HEK293 (cell line): ENCODE data around the gene SEMA3D.

Experiments used
- CTCF ChIA-PET: fragments of 350-600 bp; formaldehyde crosslinking; extraction: SDS; loops from one replicate; lab custom pipeline; 2021; ENCODE audit warnings: antibody characterized with exemption; lab: Yijun Ruan, JAX
- POLR2A ChIA-PET: fragments of 300-600 bp; formaldehyde crosslinking; extraction: SDS; loops from one replicate; lab custom pipeline; 2020; ENCODE audit warnings: antibody characterized with exemption, inconsistent platforms; lab: Yijun Ruan, JAX
- H3K27ac ChIP-seq: fragments of 200-500 bp; sonication (Bioruptor generic); 2 replicates; pipeline ENCODE4 v1.5.1; 2014; ENCODE audit warnings: low read depth, low read length, control low read depth, inconsistent platforms; ENCODE audit errors: extremely low read depth
- H3K36me3 ChIP-seq, 2 experiments: fragments of 200-500 bp in 1 of 2; sonication (Bioruptor generic) in 1 of 2; 1 replicate in 1 of 2; 2 replicates in 1 of 2; pipeline ENCODE4 v1.5.1; 2014 to 2017; ENCODE audit warnings: inconsistent platforms in 2 of 2, low read length in 2 of 2; ENCODE audit not compliant: control insufficient read depth in 2 of 2, insufficient read depth in 1 of 2
- H3K4me1 ChIP-seq: fragments of 200-500 bp; sonication (Bioruptor generic); 2 replicates; pipeline ENCODE4 v1.5.1; 2014; ENCODE audit warnings: mild to moderate bottlenecking, low read length, inconsistent platforms; ENCODE audit not compliant: control insufficient read depth, insufficient read depth
- H3K4me3 ChIP-seq: 2 replicates; pipeline ENCODE4 v1.5.1; 2011; ENCODE audit warnings: low read depth, mild to moderate bottlenecking, control low read depth, low read length, moderate library complexity
- H3K9me3 ChIP-seq: fragments of 200-500 bp; sonication (Bioruptor generic); 2 replicates; pipeline ENCODE4 v1.5.1; 2014; ENCODE audit warnings: low read depth, low read length, inconsistent platforms; ENCODE audit not compliant: control insufficient read depth, insufficient read depth
- HOXD13 ChIP-seq: sonication (generic); formaldehyde crosslinking; IDR thresholded peaks from 2 replicates; pipeline ENCODE4 v1.8.0; 2022; ENCODE audit warnings: missing genetic modification reagents, borderline replicate concordance
- KLF10 ChIP-seq: fragments of 450-650 bp; IDR thresholded peaks from 2 replicates; pipeline ENCODE4 v1.5.1; 2018; ENCODE audit warnings: missing biosample characterization, mild to moderate bottlenecking, missing genetic modification characterization
- KLF17 ChIP-seq: fragments of 450-650 bp; formaldehyde crosslinking; IDR thresholded peaks from 2 replicates; pipeline ENCODE4 v1.5.1; 2016; ENCODE audit warnings: missing biosample characterization, missing genetic modification characterization
- SETDB1 ChIP-seq: IDR thresholded peaks from one replicate; pipeline ENCODE4 v1.6.1; 2017; ENCODE audit warnings: mild to moderate bottlenecking, low read length, moderate library complexity, mixed read lengths; ENCODE audit not compliant: insufficient read length
- SP7 ChIP-seq: fragments of 450-650 bp; formaldehyde crosslinking; IDR thresholded peaks from 2 replicates; pipeline ENCODE4 v1.5.1; 2016; ENCODE audit warnings: missing biosample characterization, missing genetic modification characterization
- TRIM28 ChIP-seq: IDR thresholded peaks from 2 replicates; pipeline ENCODE4 v1.6.1; 2011; ENCODE audit warnings: low read length, control low read depth, borderline replicate concordance
- YY2 ChIP-seq: fragments of 450-650 bp; formaldehyde crosslinking; IDR thresholded peaks from 2 replicates; pipeline ENCODE4 v1.5.1; 2016; ENCODE audit warnings: missing biosample characterization, missing genetic modification characterization
- ZBTB1 ChIP-seq: fragments of 450-650 bp; formaldehyde crosslinking; IDR thresholded peaks from 2 replicates; pipeline ENCODE4 v1.5.1; 2016; ENCODE audit warnings: missing biosample characterization, missing genetic modification characterization
- ZBTB17 ChIP-seq: fragments of 450-650 bp; formaldehyde crosslinking; IDR thresholded peaks from 2 replicates; pipeline ENCODE4 v1.5.1; 2016; ENCODE audit warnings: missing biosample characterization, missing genetic modification characterization
- ZBTB7A ChIP-seq: fragments of 450-650 bp; formaldehyde crosslinking; IDR thresholded peaks from 2 replicates; pipeline ENCODE4 v1.5.1; 2016; ENCODE audit warnings: low read depth, missing biosample characterization, missing genetic modification characterization
- ZNF311 ChIP-seq: fragments of 450-650 bp; formaldehyde crosslinking; IDR thresholded peaks from 2 replicates; pipeline ENCODE4 v1.5.1; 2017; ENCODE audit warnings: missing biosample characterization, missing genetic modification characterization, borderline replicate concordance
- ZNF354C ChIP-seq: fragments of 450-650 bp; formaldehyde crosslinking; IDR thresholded peaks from 2 replicates; pipeline ENCODE4 v1.5.1; 2016; ENCODE audit warnings: missing biosample characterization, missing genetic modification characterization, low read depth, borderline replicate concordance
- ZNF548 ChIP-seq: fragments of 450-650 bp; formaldehyde crosslinking; IDR thresholded peaks from 2 replicates; pipeline ENCODE4 v1.5.1; 2016; ENCODE audit warnings: missing biosample characterization, missing genetic modification characterization
- ZNF629 ChIP-seq: fragments of 450-650 bp; formaldehyde crosslinking; IDR thresholded peaks from 2 replicates; pipeline ENCODE4 v1.5.1; 2017; ENCODE audit warnings: missing biosample characterization, missing genetic modification characterization
- ZNF658 ChIP-seq: fragments of 450-650 bp; formaldehyde crosslinking; IDR thresholded peaks from 2 replicates; pipeline ENCODE4; 2016; ENCODE audit warnings: missing biosample characterization, missing genetic modification characterization
- ZSCAN18 ChIP-seq: fragments of 450-650 bp; formaldehyde crosslinking; IDR thresholded peaks from 2 replicates; pipeline ENCODE4 v1.5.1; 2016; ENCODE audit warnings: missing biosample characterization, missing genetic modification characterization
- TF ChIP-seq, protein P1 (sequence below): fragments of 450-650 bp; formaldehyde crosslinking; IDR thresholded peaks from 2 replicates; pipeline ENCODE4 v1.5.1; 2017; ENCODE audit warnings: missing biosample characterization, missing genetic modification characterization

SEMA3D gene

GRCh38 chr7:85220023-85220422, 33.2 kb upstream of the SEMA3D start:
- TF ChIP-seq HOXD13 (CRISPR knock-in tag) = no peak
- TF ChIP-seq ZSCAN18 (tag by site-specific recombination) = no peak
- TF ChIP-seq ZNF629 = no peak
- Histone ChIP-seq H3K27ac (no peak overlapping the region), H3K4me3 (no peak overlapping the region), H3K36me3 (no peaks in the 10 kb centered on the region), H3K9me3 (no peaks in the 10 kb centered on the region), H3K4me1 (peaks cover 4% of the 10 kb centered on the region; the same call in 1 of the 2 replicates)
- POLR2A ChIA-PET = interaction anchor here (0.6 kb wide), 1 partner anchor 35 kb away, joined by 9 read pairs; no protein-coding TSS in a partner anchor
- CTCF ChIA-PET = no interaction called here

GRCh38 chr7:85217085-85217484, 30.2 kb upstream of the SEMA3D start:
- Histone ChIP-seq H3K9me3 (no peaks in the 10 kb centered on the region), H3K4me3 (no peak overlapping the region), H3K27ac (no peak overlapping the region), H3K4me1 (no peaks in the 10 kb centered on the region), H3K36me3 (no peaks in the 10 kb centered on the region)
- POLR2A ChIA-PET = no interaction called here
- CTCF ChIA-PET = no interaction called here
- TF ChIP-seq ZBTB7A (tag by site-specific recombination) = no peak
- no peak for TF ChIP-seq SP7
- no peak for TF ChIP-seq YY2 (tag by site-specific recombination)
- TF ChIP-seq, protein P1, sequence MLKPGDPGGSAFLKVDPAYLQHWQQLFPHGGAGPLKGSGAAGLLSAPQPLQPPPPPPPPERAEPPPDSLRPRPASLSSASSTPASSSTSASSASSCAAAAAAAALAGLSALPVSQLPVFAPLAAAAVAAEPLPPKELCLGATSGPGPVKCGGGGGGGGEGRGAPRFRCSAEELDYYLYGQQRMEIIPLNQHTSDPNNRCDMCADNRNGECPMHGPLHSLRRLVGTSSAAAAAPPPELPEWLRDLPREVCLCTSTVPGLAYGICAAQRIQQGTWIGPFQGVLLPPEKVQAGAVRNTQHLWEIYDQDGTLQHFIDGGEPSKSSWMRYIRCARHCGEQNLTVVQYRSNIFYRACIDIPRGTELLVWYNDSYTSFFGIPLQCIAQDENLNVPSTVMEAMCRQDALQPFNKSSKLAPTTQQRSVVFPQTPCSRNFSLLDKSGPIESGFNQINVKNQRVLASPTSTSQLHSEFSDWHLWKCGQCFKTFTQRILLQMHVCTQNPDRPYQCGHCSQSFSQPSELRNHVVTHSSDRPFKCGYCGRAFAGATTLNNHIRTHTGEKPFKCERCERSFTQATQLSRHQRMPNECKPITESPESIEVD (tag by site-specific recombination) = no peak
- no peak for TF ChIP-seq KLF17
- no peak for TF ChIP-seq ZNF354C (tag by site-specific recombination)
- TF ChIP-seq ZNF658 (tag by site-specific recombination) = no peak
- no peak for TF ChIP-seq SETDB1
- no peak for TF ChIP-seq ZNF311 (tag by site-specific recombination)
- TF ChIP-seq ZNF548 = no peak
- no peak for TF ChIP-seq ZBTB1 (tag by site-specific recombination)

- ChIA-PET POLR2A (no interaction called here), CTCF (interaction anchor here (0.6 to 1.3 kb wide), 2 partner anchors 27 to 28 kb away, joined by 3 to 4 read pairs; partner anchors contain the start of gene SEMA3D)
- no peak overlapping the region for H3K4me3 ChIP-seq
- H3K27ac ChIP-seq = no peak overlapping the region
- TF ChIP-seq KLF17 = no peak
- no peak for TF ChIP-seq TRIM28
- TF ChIP-seq ZBTB17 (tag by site-specific recombination) = no peak
- TF ChIP-seq KLF10 (tag by site-specific recombination) = no peak
- H3K9me3 ChIP-seq = no peaks in the 10 kb centered on the region
- no peaks in the 10 kb centered on the region for H3K4me1 ChIP-seq
- H3K36me3 ChIP-seq = no peaks in the 10 kb centered on the region
These were observed 28.2 kb upstream of the SEMA3D start for GRCh38 chr7:85215098-85215497.
